Activated CD8-positive, alpha-beta T cell treated with anti-CD3 and anti-CD28 coated beads, Interleukin-2, amount 10 ng/mL, durations not matched to agents 7 days and 5 days (primary cell): ENCODE measurements around the gene NECAB3. TPM values are rescaled to one million over a fixed set of nuclear protein-coding genes. Genes with fewer than 3 reads are reported as not detected.
"Not testable (repeated sequence)": the region's sequence is repeated elsewhere in the genome, so short reads cannot be mapped to it uniquely, and the experiment has no call there.

Experiments used
- ATAC-seq: fragments of 150-1000 bp; cut with Tn5 transposase; one replicate; pipeline ENCODE4 v1.10.0; 2021; ENCODE audit warnings: moderate library complexity
- CTCF ChIA-PET: fragments of 350-600 bp; sonication (Branson Sonifier 250); formaldehyde crosslinking; loops from one replicate; lab custom pipeline; 2021; ENCODE audit warnings: antibody characterized with exemption; lab: Charles Lee
- POLR2A ChIA-PET: fragments of 350-600 bp; sonication (Branson Sonifier 250); formaldehyde crosslinking; loops from one replicate; lab custom pipeline; 2021; ENCODE audit warnings: antibody characterized with exemption; lab: Charles Lee
- DNase-seq: peaks from one replicate; pipeline ENCODE4 v3.0.0-alpha.2; 2020
- H3K27ac Mint-ChIP-seq: one replicate; pipeline ENCODE4 v1.8.0; 2021; ENCODE audit warnings: mild to moderate bottlenecking, mixed read lengths
- H3K27me3 Mint-ChIP-seq: one replicate; pipeline ENCODE4 v1.8.0; 2021; ENCODE audit warnings: low read depth, mixed read lengths
- H3K36me3 Mint-ChIP-seq: one replicate; pipeline ENCODE4 v1.8.0; 2021; ENCODE audit warnings: low read depth, mixed read lengths
- H3K4me1 Mint-ChIP-seq: one replicate; pipeline ENCODE4 v1.8.0; 2021; ENCODE audit warnings: low read depth, mixed read lengths
- H3K4me3 Mint-ChIP-seq: one replicate; pipeline ENCODE4 v1.8.0; 2021; ENCODE audit warnings: mild to moderate bottlenecking, mixed read lengths
- H3K9me3 Mint-ChIP-seq: one replicate; pipeline ENCODE4 v1.8.0; 2022; ENCODE audit warnings: mixed read lengths; ENCODE audit not compliant: insufficient read depth
- total RNA-seq, 2 experiments: library from RNA; stranded (reverse); gene quantifications; one replicate each; pipeline ENCODE4 v1.2.3, GENCODE V29; 2021

Gene NECAB3
- total RNA-seq, 2 experiments from 2014 or later = 28.4 to 38.2 TPM

DNA sequence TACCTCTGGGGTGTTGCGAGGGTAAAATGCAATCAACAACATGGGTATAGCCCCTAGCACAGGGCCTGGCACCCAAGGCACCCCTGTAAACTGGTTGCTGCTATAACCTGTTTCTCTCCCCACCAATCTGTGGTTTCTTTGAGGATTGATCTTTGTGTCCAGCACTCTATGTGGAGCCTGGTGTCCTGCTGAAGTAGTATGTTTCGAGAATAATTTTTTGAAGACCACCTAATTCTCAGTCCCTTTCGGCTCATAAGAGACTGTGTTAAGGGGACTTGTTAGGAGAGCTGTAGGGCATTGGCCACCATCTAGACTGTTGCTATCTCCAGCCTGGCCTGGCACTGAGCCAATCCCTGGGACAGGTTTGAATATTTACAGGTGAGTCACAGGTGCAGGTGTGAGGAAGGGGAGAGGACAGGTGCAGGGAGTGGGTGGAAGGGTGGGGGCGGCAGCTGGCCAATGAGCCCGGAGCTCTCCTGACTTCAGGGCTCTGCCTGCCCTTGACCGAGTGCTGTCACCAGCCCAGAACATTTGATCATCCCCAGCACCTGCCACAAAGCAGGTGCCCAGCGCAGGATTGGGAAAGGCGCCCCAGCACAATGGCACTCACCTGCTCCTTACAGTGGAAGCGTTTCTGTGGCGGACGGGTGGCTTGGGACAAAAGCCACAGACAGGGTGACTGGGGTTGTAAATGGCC lies 20.2 kb downstream of the NECAB3 start:
- no peak overlapping the region for H3K27ac Mint-ChIP-seq
- H3K9me3 Mint-ChIP-seq = no peaks in the 10 kb centered on the region

DNA sequence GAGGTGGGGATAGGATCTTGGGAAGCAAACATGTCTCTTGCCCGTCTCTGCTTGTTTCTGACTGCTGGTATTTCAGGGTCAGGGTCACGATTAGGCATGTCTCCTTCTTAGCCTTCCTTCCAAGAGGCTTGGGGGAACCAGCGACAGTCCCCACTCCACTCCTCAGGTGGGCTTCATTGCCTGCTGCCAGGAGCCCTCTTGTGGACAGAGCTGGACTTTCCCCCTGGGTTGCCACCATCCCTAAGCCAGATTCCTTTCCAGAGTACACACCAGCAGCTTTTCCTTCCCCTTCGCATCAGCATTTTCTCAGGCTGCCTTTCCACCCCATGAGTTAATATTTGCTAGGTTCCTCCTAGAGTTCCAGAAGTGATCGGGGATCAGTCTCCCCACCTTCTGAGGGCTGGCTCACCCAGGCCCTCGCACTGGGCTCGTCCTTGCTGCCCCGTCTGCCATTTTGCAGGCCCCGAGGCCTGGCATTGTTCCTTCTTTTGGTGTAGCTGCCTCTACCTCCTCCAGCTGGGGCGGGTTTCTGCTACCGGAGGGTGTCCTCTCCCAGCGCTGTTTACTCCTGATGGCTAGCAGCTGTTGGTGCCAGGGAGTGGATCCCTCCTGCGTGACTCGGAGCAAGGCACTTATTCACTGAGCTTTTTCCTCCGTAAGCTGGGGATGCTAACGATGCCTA lies 20.9 kb downstream of the NECAB3 start:
- POLR2A ChIA-PET = interaction anchor here (0.6 to 1.0 kb wide), 4 partner anchors 10 to 752 kb away, joined by 3 to 4 read pairs (median 3); no protein-coding TSS in a partner anchor
- no peak overlapping the region for H3K4me3 Mint-ChIP-seq
- peak; percentile 63 for ATAC-seq
- peaks cover 2% of the 10 kb centered on the region for H3K36me3 Mint-ChIP-seq
- no peaks in the 10 kb centered on the region for H3K27me3 Mint-ChIP-seq
- no peaks in the 10 kb centered on the region for H3K9me3 Mint-ChIP-seq
- peak; percentile 58 for DNase-seq
- peak overlapping the region; percentile 1 for H3K27ac Mint-ChIP-seq
- H3K4me1 Mint-ChIP-seq = peaks cover 4% of the 10 kb centered on the region
- CTCF ChIA-PET = interaction anchor here (0.7 to 4.8 kb wide), 11 partner anchors 9 to 207 kb away, joined by 3 to 25 read pairs (median 4); partner anchors contain the start of genes ACTL10, C20orf144 and CBFA2T2

More for the DNA sequence above, 20.2 kb downstream of the NECAB3 start:
- H3K4me1 Mint-ChIP-seq = peaks cover 4% of the 10 kb centered on the region
- H3K4me3 Mint-ChIP-seq = no peak overlapping the region
- DNase-seq (no peak), ATAC-seq (no peak)
- peaks cover 5% of the 10 kb centered on the region for H3K36me3 Mint-ChIP-seq
- no peaks in the 10 kb centered on the region for H3K27me3 Mint-ChIP-seq
- ChIA-PET CTCF (interaction anchor here (1.0 to 4.8 kb wide), 10 partner anchors 9 to 208 kb away, joined by 3 to 25 read pairs (median 4); partner anchors contain the start of genes ACTL10, C20orf144 and CBFA2T2), POLR2A (interaction anchor here (0.6 to 1.0 kb wide), 3 partner anchors 9 to 203 kb away, joined by 3 to 4 read pairs (median 3); no protein-coding TSS in a partner anchor)

DNA sequence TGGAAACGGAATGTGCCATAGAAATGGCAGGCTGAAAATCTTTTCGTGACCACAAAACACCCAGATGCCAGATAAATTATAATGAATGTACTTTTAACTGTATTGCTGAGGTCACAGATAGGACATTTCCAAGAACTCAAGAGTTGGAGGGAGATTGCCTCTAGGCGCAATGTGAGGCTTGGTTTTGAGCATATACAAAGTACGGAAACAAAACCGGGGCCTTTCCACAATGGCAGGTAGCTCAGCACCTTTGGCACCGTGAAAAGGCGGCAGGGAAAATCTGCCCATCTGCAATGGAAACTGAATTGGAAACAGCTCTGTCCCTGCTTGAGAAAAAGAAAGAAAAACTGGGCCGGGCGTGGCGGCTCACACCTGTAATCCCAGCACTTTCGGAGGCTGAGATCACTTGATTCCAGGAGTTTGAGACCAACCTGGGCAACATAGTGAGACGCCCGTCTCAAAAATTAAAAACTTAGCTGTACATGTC lies 22.6 kb downstream of the NECAB3 start:
- ChIA-PET POLR2A (interaction anchor here (0.5 to 1.3 kb wide), 3 partner anchors 12 to 15 kb away, joined by 3 to 4 read pairs (median 3); partner anchors contain the start of gene ACTL10), CTCF (interaction anchor here (0.9 to 3.5 kb wide), 2 partner anchors 12 to 194 kb away, joined by 3 to 20 read pairs; no protein-coding TSS in a partner anchor)
- DNase-seq = no peak
- ATAC-seq = no peak
- Mint-ChIP-seq H3K4me3 (no peak overlapping the region), H3K4me1 (peaks cover 15% of the 10 kb centered on the region), H3K36me3 (peaks cover 2% of the 10 kb centered on the region), H3K27ac (no peak overlapping the region), H3K27me3 (no peaks in the 10 kb centered on the region), H3K9me3 (no peaks in the 10 kb centered on the region)

DNA sequence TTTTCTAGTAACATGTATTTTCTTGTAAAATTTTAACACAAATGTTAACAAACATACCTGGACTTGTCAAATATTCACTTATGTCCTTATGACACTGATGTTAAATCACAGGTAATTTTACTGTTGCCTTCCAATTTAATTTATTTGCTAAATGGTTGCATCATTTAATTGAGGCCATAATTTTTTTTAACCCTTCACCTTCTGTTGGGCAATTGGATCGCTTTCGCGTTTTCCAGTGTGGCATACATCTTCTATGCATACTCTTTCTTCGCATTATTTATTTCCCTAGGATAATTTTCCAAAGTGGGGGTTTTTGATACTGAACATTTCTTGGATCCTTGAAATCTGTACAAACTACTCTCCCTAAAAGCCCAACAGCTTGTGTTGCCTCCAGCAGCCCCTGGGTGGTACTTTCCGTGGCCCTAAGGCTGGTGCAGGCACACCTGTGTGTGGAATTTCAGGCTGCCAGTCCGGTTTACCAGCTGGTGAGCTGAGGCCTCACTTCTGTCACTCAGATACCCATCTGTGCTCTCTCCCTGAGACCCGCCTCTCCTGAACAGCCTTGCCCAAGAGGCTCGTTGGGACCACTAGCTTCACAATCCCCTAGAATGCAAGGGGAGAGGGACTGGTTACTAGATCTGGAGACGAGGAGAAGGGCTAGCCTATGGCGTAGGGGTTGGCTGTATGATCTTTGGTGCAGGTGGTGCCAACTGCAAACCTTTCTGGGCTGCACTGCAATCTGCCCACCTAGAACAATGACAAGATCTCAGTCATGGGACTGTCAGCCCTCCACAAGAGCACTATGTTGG lies 23.3 kb downstream of the NECAB3 start:
- peaks cover 15% of the 10 kb centered on the region for H3K4me1 Mint-ChIP-seq
- peaks cover 4% of the 10 kb centered on the region for H3K36me3 Mint-ChIP-seq
- CTCF ChIA-PET = interaction anchor here (1.9 to 3.5 kb wide), 2 partner anchors 12 to 194 kb away, joined by 6 to 20 read pairs; partner anchors contain the start of gene C20orf144
- ATAC-seq = no peak
- H3K27me3 Mint-ChIP-seq = no peaks in the 10 kb centered on the region
- H3K4me3 Mint-ChIP-seq = no peak overlapping the region
- POLR2A ChIA-PET = interaction anchor here (0.5 to 1.3 kb wide), 4 partner anchors 11 to 16 kb away, joined by 3 to 4 read pairs (median 3); partner anchors contain the start of gene ACTL10
- DNase-seq = no peak
- H3K27ac Mint-ChIP-seq = no peak overlapping the region
- H3K9me3 Mint-ChIP-seq = no peaks in the 10 kb centered on the region

DNA sequence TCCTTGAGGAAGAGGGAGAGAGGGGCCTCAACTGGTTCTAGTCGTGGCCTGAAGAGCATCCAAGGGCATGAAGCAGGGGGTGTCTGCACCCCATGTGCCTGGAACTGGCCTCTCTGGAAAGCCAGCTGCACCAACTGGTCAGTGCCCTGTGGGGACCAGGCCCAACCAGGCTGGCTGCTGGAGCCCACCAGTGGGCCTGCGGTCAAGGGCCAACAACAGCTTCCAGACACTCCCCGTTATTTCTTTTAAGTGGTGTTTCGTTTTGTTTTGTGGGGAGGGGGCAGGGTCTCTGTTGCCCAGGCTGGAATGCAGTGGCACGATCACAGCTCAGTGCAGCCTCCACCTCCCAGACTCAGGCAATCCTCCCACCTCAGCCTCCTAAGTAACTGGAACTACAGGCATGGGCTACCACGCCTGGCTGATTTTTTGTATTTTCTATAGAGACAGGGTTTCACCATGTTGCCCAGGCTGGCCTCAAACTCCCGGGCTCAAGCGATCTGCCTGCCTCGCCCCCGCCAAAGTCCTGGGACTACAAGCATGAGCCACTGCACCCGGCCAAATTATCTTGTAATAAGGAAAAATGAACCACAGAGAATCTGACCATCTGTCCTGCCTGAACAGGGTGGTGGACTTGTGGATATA lies 24.0 kb downstream of the NECAB3 start:
- POLR2A ChIA-PET = interaction anchor here (0.9 kb wide), 1 partner anchor 13 kb away, joined by 3 read pairs; no protein-coding TSS in a partner anchor
- no peak for DNase-seq
- Mint-ChIP-seq H3K9me3 (no peaks in the 10 kb centered on the region), H3K27me3 (no peaks in the 10 kb centered on the region), H3K4me3 (no peak overlapping the region), H3K27ac (no peak overlapping the region), H3K36me3 (peaks cover 10% of the 10 kb centered on the region), H3K4me1 (peaks cover 15% of the 10 kb centered on the region)
- ATAC-seq = no peak
- CTCF ChIA-PET = interaction anchor here (1.9 kb wide), 1 partner anchor 13 kb away, joined by 6 read pairs; the partner anchor contains the start of gene C20orf144

DNA sequence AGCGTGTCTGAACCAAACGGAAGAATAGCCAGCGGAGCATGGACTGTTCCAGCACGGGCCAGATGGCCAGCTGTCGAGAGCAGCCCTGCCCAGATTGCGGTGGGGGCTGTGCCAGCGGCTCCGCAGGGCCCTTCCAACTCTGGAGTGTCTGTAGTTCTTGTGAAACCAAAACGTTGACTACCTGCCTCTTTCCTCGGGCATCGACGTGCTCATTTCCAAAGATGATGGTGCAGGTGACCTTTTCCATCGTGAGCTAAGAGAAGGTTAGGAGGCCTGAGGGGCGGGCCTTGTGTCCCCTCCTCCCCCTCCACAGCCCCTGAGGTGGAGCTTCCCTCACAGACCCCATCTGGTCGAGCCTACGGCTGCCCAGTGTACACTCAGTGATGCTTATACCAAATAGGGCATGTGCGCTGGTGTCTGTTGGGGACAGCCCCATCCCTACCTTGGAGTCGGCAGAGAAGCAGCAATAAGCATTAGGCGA lies 25.0 kb downstream of the NECAB3 start:
- ChIA-PET CTCF (interaction anchor here (1.1 to 1.9 kb wide), 5 partner anchors 14 to 192 kb away, joined by 3 to 6 read pairs (median 6); partner anchors contain the start of genes ACTL10 and C20orf144), POLR2A (no interaction called here)
- Mint-ChIP-seq H3K27ac (no peak overlapping the region), H3K27me3 (no peaks in the 10 kb centered on the region), H3K4me1 (peaks cover 15% of the 10 kb centered on the region), H3K9me3 (no peaks in the 10 kb centered on the region), H3K36me3 (peaks cover 16% of the 10 kb centered on the region), H3K4me3 (no peak overlapping the region)
- no peak for ATAC-seq
- no peak for DNase-seq

DNA sequence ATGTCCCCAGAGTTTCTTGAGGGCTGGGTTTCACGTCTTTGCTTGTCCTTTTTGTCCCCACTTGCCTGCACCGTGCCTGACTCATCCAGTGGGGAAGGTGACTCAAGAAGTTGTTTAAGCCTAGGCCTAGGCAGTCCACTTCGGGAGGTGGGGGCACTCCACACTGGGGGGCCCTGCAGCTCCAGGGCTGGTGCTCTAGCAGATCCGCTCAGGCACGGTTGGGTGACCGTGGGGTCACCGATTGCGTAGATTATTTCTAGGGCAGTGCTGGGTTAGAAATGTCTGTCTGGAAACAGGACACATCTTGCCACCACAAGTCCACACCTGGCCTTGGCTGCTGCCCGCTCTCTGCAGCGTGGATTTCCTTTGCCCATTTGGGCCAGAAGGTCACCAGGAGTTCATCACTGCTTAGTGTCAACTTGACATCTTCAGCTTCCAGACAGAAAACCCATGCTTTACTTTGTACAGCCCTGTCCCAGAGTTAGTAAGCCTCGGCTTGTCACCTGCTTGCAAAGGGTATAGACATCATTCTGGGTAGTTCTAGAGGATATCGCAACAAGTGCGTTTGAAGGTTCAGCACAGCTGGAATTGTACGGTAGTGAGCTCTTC lies 25.7 kb downstream of the NECAB3 start:
- Mint-ChIP-seq H3K27ac (no peak overlapping the region), H3K9me3 (no peaks in the 10 kb centered on the region), H3K36me3 (peaks cover 16% of the 10 kb centered on the region), H3K27me3 (no peaks in the 10 kb centered on the region), H3K4me1 (peaks cover 15% of the 10 kb centered on the region), H3K4me3 (no peak overlapping the region)
- DNase-seq (no peak), ATAC-seq (no peak)
- ChIA-PET POLR2A (no interaction called here), CTCF (interaction anchor here (1.1 to 1.7 kb wide), 4 partner anchors 18 to 191 kb away, joined by 3 to 6 read pairs (median 6); partner anchors contain the start of gene ACTL10)

DNA sequence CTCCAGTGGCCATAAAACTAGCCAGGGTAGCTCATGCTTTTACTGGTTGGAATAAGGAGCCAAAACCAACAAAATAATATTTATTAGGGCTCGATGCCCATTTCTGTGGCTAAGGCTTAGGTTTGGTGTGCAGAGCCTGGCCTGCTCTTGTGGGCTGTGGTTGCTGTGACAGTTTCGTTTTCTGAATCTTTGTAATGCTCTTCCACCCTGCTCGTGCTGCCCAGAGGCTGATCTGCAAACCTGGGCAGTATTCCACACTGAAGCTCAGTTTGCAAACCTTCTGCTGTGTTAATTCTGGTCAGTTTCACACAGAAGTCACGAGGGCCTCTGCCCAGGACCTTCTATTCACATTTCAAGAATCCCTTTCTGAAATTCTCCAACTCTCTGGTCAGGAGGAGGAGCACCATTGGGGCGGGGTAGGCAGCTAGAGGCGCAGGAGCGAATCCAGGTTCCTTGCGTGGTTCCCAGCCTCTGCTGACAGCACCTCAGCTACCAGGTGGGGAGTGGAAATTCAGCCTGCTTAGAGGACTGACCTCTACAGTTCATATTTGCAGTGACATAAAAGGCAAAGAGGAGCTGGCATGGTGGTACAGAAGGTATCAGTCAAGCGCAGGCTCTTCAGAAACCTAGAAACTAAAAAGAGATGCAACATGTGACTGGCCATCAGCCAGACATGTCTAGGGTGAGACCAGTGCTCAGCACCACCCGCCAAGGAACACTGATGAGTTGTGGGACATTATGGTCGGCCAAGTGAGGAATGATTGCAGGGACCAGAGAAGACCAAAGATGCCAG lies 26.4 kb downstream of the NECAB3 start:
- DNase-seq = peak; percentile 34
- H3K9me3 Mint-ChIP-seq = no peaks in the 10 kb centered on the region
- peaks cover 15% of the 10 kb centered on the region for H3K4me1 Mint-ChIP-seq
- H3K27ac Mint-ChIP-seq = peak overlapping the region; percentile 23
- ATAC-seq = peak; percentile 48
- ChIA-PET POLR2A (no interaction called here), CTCF (interaction anchor here (1.1 to 1.7 kb wide), 2 partner anchors 19 to 52 kb away, joined by 5 to 6 read pairs; partner anchors contain the start of gene ACTL10)
- H3K36me3 Mint-ChIP-seq = peaks cover 16% of the 10 kb centered on the region
- no peak overlapping the region for H3K4me3 Mint-ChIP-seq
- no peaks in the 10 kb centered on the region for H3K27me3 Mint-ChIP-seq

DNA sequence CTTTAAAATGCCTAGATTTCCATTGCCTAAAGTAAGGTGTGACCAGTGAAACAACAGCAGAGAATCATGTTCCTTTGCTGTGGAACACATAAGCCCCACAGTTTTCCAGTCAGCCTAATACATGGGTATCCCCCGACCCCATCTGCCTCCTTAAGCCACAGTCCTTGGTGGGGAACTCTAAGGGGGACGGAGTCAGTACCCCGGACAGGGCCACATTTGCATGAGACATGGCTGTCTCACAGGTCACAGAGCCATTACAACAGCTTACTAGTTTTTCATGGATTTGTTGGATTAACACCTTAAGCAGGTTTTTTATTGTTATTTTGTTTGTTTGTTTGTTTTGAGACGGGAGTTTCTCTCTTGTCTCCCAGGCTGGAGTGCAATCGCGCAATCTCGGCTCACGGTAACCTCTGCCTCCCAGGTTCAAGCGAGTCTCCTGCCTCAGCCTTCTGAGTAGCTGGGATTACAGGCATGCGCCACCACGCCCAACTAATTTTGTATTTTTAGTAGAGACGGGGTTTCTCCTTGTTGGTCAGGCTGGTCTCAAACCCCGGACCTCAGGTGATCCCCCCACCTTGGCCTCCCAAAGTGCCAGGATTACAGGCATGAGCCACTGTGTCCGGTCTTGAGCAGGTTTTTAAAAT lies 27.1 kb downstream of the NECAB3 start:
- POLR2A ChIA-PET, H3K27ac Mint-ChIP-seq, H3K4me3 Mint-ChIP-seq, CTCF ChIA-PET, ATAC-seq, DNase-seq, H3K27me3 Mint-ChIP-seq, H3K9me3 Mint-ChIP-seq: not testable (repeated sequence)
- Mint-ChIP-seq H3K4me1 (peaks cover 15% of the 10 kb centered on the region), H3K36me3 (peaks cover 16% of the 10 kb centered on the region)
